ENCODE results near the gene SORD. TPM values are rescaled to one million over a fixed set of nuclear protein-coding genes. Genes with fewer than 3 reads are reported as not detected.

The SORD gene
- total RNA-seq, 1 donor from 2014 or later, result 36.7 TPM

GRCh38 chr15:45106002-45106790 lies 83.2 kb downstream of the SORD start:
- Histone ChIP-seq H3K4me1 (peaks cover 1% of the 10 kb centered on the region), H3K27ac (no peak overlapping the region), H3K36me3 (no peaks in the 10 kb centered on the region), H3K9ac (no peak overlapping the region), H3K27me3 (peaks cover 51% of the 10 kb centered on the region), H2AFZ (replicated peaks) (no peak overlapping the region), H3K79me2 (ENCODE audit: low read depth) (no peaks in the 10 kb centered on the region), H3F3A (ENCODE audit: low read depth) (no peaks in the 10 kb centered on the region), H4K20me1 (ENCODE audit: low read depth) (no peaks in the 10 kb centered on the region), H3K4me2 (no peak overlapping the region), H3K4me3 (no peak overlapping the region), H3K9me3 (ENCODE audit: low read depth) (no peaks in the 10 kb centered on the region)
- Mint-ChIP-seq H3K27me3 (ENCODE audit: insufficient read depth, low read depth) (peaks cover 34% of the 10 kb centered on the region), H3K4me1 (peaks cover 3% of the 10 kb centered on the region), H3K4me3 (no peak overlapping the region), H3K36me3 (no peaks in the 10 kb centered on the region), H3K27ac (no peak overlapping the region), H3K9me3 (peaks cover 2% of the 10 kb centered on the region)
- DNase-seq (ENCODE audit: low spot score), result no peak
- TF ChIP-seq CTCF (IDR thresholded peaks at IDR 0.05) (no peak), EZH2phosphoT487 (IDR thresholded peaks at IDR 0.05) (no peak), EZH2 (IDR thresholded peaks at IDR 0.05) (no peak)

GRCh38 chr15:45107941-45108630 lies 85.1 kb downstream of the SORD start:
- no peak overlapping the region for H3K27ac ChIP-seq
- H3K36me3 Mint-ChIP-seq, result no peaks in the 10 kb centered on the region
- H3K36me3 ChIP-seq, result no peaks in the 10 kb centered on the region
- H3K27me3 Mint-ChIP-seq (ENCODE audit: insufficient read depth, low read depth), result peaks cover 48% of the 10 kb centered on the region
- TF ChIP-seq EZH2phosphoT487 (IDR thresholded peaks at IDR 0.05), result no peak
- TF ChIP-seq CTCF (IDR thresholded peaks at IDR 0.05), result no peak
- no peak for TF ChIP-seq EZH2 (IDR thresholded peaks at IDR 0.05)
- peaks cover 10% of the 10 kb centered on the region for H4K20me1 ChIP-seq (ENCODE audit: low read depth)
- H3K79me2 ChIP-seq (ENCODE audit: low read depth), result no peaks in the 10 kb centered on the region
- no peak overlapping the region for H3K4me2 ChIP-seq
- H3K27ac Mint-ChIP-seq, result no peak overlapping the region
- peaks cover 61% of the 10 kb centered on the region for H3K27me3 ChIP-seq
- DNase-seq (ENCODE audit: low spot score), result no peak
- H3F3A ChIP-seq (ENCODE audit: low read depth), result no peaks in the 10 kb centered on the region
- peaks cover 6% of the 10 kb centered on the region for H3K4me1 Mint-ChIP-seq
- peaks cover 2% of the 10 kb centered on the region for H3K9me3 Mint-ChIP-seq
- no peak overlapping the region for H3K9ac ChIP-seq
- no peak overlapping the region for H3K4me3 ChIP-seq
- no peaks in the 10 kb centered on the region for H3K9me3 ChIP-seq (ENCODE audit: low read depth)
- no peak overlapping the region for H2AFZ ChIP-seq (replicated peaks)
- H3K4me1 ChIP-seq, result no peaks in the 10 kb centered on the region
- H3K4me3 Mint-ChIP-seq, result no peak overlapping the region

- Mint-ChIP-seq H3K36me3 (no peaks in the 10 kb centered on the region), H3K4me3 (peak overlapping the region; percentile 50), H3K4me1 (peaks cover 16% of the 10 kb centered on the region), H3K27ac (no peak overlapping the region), H3K9me3 (peaks cover 2% of the 10 kb centered on the region), H3K27me3 (ENCODE audit: insufficient read depth, low read depth) (peaks cover 63% of the 10 kb centered on the region)
- Histone ChIP-seq H3K9ac (no peak overlapping the region), H3K9me3 (ENCODE audit: low read depth) (no peaks in the 10 kb centered on the region), H3K36me3 (no peaks in the 10 kb centered on the region), H4K20me1 (ENCODE audit: low read depth) (peaks cover 27% of the 10 kb centered on the region), H3K4me1 (no peaks in the 10 kb centered on the region), H3K4me2 (no peak overlapping the region), H3K79me2 (ENCODE audit: low read depth) (no peaks in the 10 kb centered on the region), H3K27ac (no peak overlapping the region), H3K4me3 (no peak overlapping the region), H2AFZ (replicated peaks) (no peak overlapping the region), H3F3A (ENCODE audit: low read depth) (no peaks in the 10 kb centered on the region), H3K27me3 (peaks cover 84% of the 10 kb centered on the region)
- DNase-seq (ENCODE audit: low spot score), result peak; percentile 25
- no peak for TF ChIP-seq EZH2phosphoT487 (IDR thresholded peaks at IDR 0.05)
- peak; percentile 25 for TF ChIP-seq CTCF (IDR thresholded peaks at IDR 0.05)
These were observed 87.3 kb downstream of the SORD start for GRCh38 chr15:45110256-45110820.
